WTC11 (cell line): ENCODE results near the gene TMEFF1. TPM values are rescaled to one million over a fixed set of nuclear protein-coding genes. Genes with fewer than 3 reads are reported as not detected.

ENCODE experiments used
- ATAC-seq: fragments of 200-7000 bp; cut with Tn5 transposase; 2 replicates; pipeline ENCODE4 v1.10.0; 2021; ENCODE audit warnings: mild to moderate bottlenecking, moderate library complexity
- CTCF ChIA-PET: fragments of 300-600 bp; sonication (Branson Sonifier 250); formaldehyde crosslinking; loops from one replicate; lab custom pipeline; 2021; ENCODE audit warnings: antibody characterized with exemption; lab: Charles Lee
- POLR2A ChIA-PET: fragments of 350-600 bp; sonication (Branson Sonifier 250); formaldehyde crosslinking; loops from one replicate; lab custom pipeline; 2021; ENCODE audit warnings: antibody characterized with exemption; lab: Charles Lee
- DNase-seq: peaks from one replicate; pipeline ENCODE4 v3.0.0; 2021; ENCODE audit warnings: low spot score
- H3K27ac Mint-ChIP-seq: 2 replicates; pipeline ENCODE4 v1.8.0; 2021; ENCODE audit warnings: mixed read lengths
- H3K27me3 Mint-ChIP-seq: 2 replicates; pipeline ENCODE4 v1.8.0; 2021; ENCODE audit warnings: low read depth, mild to moderate bottlenecking, moderate library complexity, mixed read lengths
- H3K36me3 Mint-ChIP-seq: 2 replicates; pipeline ENCODE4 v1.8.0; 2021; ENCODE audit warnings: mixed read lengths
- H3K4me1 Mint-ChIP-seq: 2 replicates; pipeline ENCODE4 v1.8.0; 2022; ENCODE audit warnings: mixed read lengths
- H3K4me3 Mint-ChIP-seq: 2 replicates; pipeline ENCODE4 v1.8.0; 2021; ENCODE audit warnings: mild to moderate bottlenecking, moderate library complexity, mixed read lengths
- H3K9me3 Mint-ChIP-seq: 2 replicates; pipeline ENCODE4 v1.8.0; 2021; ENCODE audit warnings: mixed read lengths
- CBFB ChIP-seq: sonication (generic); formaldehyde crosslinking; IDR thresholded peaks from 2 replicates; pipeline ENCODE4 v1.8.1; 2022; ENCODE audit warnings: mild to moderate bottlenecking, low read depth, missing genetic modification reagents
- ESRRA ChIP-seq: sonication (generic); formaldehyde crosslinking; IDR thresholded peaks from 2 replicates; pipeline ENCODE4 v1.8.1; 2022; ENCODE audit warnings: mild to moderate bottlenecking, missing genetic modification reagents, borderline replicate concordance
- FOXJ3 ChIP-seq: sonication (generic); formaldehyde crosslinking; IDR thresholded peaks from 2 replicates; pipeline ENCODE4 v1.9.0; 2021; ENCODE audit warnings: missing genetic modification reagents, mild to moderate bottlenecking, borderline replicate concordance
- FOXK1 ChIP-seq: sonication (generic); formaldehyde crosslinking; IDR thresholded peaks from 2 replicates; pipeline ENCODE4 v1.8.0; 2022; ENCODE audit warnings: mild to moderate bottlenecking, moderate library complexity, missing genetic modification reagents
- GRHL2 ChIP-seq: fragments of 250-450 bp; sonication (Bioruptor Pico); IDR thresholded peaks from 2 replicates; pipeline ENCODE4 v1.8.0; 2022; ENCODE audit warnings: mild to moderate bottlenecking, moderate library complexity; ENCODE audit not compliant: insufficient replicate concordance, severe bottlenecking
- GTF2I ChIP-seq: fragments of 250-450 bp; sonication (Bioruptor Pico); conservative IDR thresholded peaks from 2 replicates; pipeline ENCODE4 v1.4.0; 2021; ENCODE audit warnings: mild to moderate bottlenecking
- JUN ChIP-seq: sonication (generic); formaldehyde crosslinking; IDR thresholded peaks from 2 replicates; pipeline ENCODE4 v1.8.0; 2023; ENCODE audit warnings: mild to moderate bottlenecking, missing genetic modification reagents
- MYBL2 ChIP-seq: sonication (generic); formaldehyde crosslinking; IDR thresholded peaks from 2 replicates; pipeline ENCODE4 v1.8.1; 2023; ENCODE audit warnings: mild to moderate bottlenecking, moderate library complexity, missing genetic modification reagents
- NFYB ChIP-seq: sonication (generic); formaldehyde crosslinking; conservative IDR thresholded peaks from 2 replicates; pipeline ENCODE4 v1.8.0; 2022; ENCODE audit warnings: low read depth, missing genetic modification reagents
- NR2C2 ChIP-seq: sonication (generic); formaldehyde crosslinking; IDR thresholded peaks from 2 replicates; pipeline ENCODE4 v1.8.0; 2022; ENCODE audit warnings: mild to moderate bottlenecking, missing genetic modification reagents
- TCF7 ChIP-seq: sonication (generic); formaldehyde crosslinking; IDR thresholded peaks from 2 replicates; pipeline ENCODE4 v1.8.0; 2022; ENCODE audit warnings: mild to moderate bottlenecking, low read depth, missing genetic modification reagents, moderate library complexity
- TEAD1 ChIP-seq: sonication (generic); formaldehyde crosslinking; IDR thresholded peaks from 2 replicates; pipeline ENCODE4 v1.8.0; 2022; ENCODE audit warnings: mild to moderate bottlenecking, missing genetic modification reagents
- TP53 ChIP-seq: sonication (generic); formaldehyde crosslinking; IDR thresholded peaks from 2 replicates; pipeline ENCODE4 v1.8.1; 2023; ENCODE audit warnings: mild to moderate bottlenecking, missing genetic modification reagents
- ZNF138 ChIP-seq: sonication (generic); formaldehyde crosslinking; conservative IDR thresholded peaks from 2 replicates; pipeline ENCODE4 v1.8.1; 2022; ENCODE audit warnings: mild to moderate bottlenecking, moderate library complexity, missing genetic modification reagents
- total RNA-seq: library from RNA; stranded (reverse); gene quantifications from 3 replicates; pipeline ENCODE4 v1.2.3, GENCODE V29; 2021
- TF ChIP-seq, protein P1 (sequence below): sonication (generic); formaldehyde crosslinking; IDR thresholded peaks from 2 replicates; pipeline ENCODE4 v1.8.0; 2023; ENCODE audit warnings: mild to moderate bottlenecking, missing genetic modification reagents
- TF ChIP-seq, protein P2 (sequence below): sonication (generic); formaldehyde crosslinking; conservative IDR thresholded peaks from 2 replicates; pipeline ENCODE4 v1.8.1; 2022; ENCODE audit warnings: mild to moderate bottlenecking, missing genetic modification reagents
- TF ChIP-seq, protein P3 (sequence below): sonication (generic); formaldehyde crosslinking; IDR thresholded peaks from 2 replicates; pipeline ENCODE4 v1.8.0; 2022; ENCODE audit warnings: mild to moderate bottlenecking, missing genetic modification reagents
- TF ChIP-seq, protein P4 (sequence below): sonication (generic); formaldehyde crosslinking; IDR thresholded peaks from 2 replicates; pipeline ENCODE4 v1.8.1; 2022; ENCODE audit warnings: mild to moderate bottlenecking, moderate library complexity, missing genetic modification reagents
- TF ChIP-seq, protein P5 (sequence below): fragments of 250-450 bp; sonication (Bioruptor Pico); IDR thresholded peaks from 2 replicates; pipeline ENCODE4 v1.9.0; 2021; ENCODE audit warnings: mild to moderate bottlenecking
- TF ChIP-seq, protein P6 (sequence below): sonication (generic); formaldehyde crosslinking; IDR thresholded peaks from 2 replicates; pipeline ENCODE4 v1.8.1; 2023; ENCODE audit warnings: mild to moderate bottlenecking, moderate library complexity, missing genetic modification reagents
- TF ChIP-seq, protein P7 (sequence below): fragments of 250-450 bp; sonication (Bioruptor Pico); IDR thresholded peaks from 2 replicates; pipeline ENCODE4 v2.1.2; 2022; ENCODE audit warnings: mild to moderate bottlenecking, moderate library complexity

The TMEFF1 gene
- total RNA-seq, 1 experiment from 2014 or later: 62.7 TPM

DNA sequence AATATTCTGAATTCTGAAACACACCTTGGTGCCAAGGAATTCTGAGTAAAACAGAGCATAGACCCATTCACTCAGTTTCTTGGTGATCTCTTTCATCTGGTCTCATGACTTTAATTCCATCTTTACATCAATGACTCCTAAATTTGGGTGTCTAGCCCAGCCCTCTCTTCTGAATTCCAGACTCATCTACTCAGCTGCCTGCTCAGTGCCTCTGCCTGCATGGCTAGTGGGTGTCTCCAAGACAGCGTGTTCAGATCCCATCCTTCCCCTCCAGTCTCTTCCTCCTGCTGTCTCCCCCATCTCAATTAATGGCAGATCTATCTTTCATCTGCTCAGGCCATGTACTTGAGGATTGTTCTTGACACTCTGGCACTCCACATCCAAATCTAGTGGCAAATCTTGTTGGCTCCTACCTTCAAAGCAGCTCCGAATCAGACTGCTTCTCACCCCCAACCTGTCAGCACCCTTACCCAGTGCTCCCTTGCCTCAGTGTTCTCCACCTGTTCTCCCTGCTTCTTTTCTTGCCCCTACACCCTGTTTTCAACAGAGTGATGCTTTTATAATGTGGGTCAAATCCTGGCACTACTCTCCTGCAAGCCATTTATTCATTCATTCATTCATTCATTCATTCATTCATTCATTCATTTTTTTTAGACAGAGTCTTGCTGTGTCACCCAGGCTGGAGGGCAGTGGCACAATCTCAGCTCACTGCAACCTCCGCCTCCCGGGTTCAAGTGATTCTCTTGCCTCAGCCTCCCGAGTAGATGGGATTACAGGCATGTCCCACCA, 110.3 kb downstream of the TMEFF1 start:
- TF ChIP-seq TCF7 (CRISPR knock-in tag) (no peak), NR2C2 (no peak), ZNF138 (CRISPR knock-in tag) (no peak), NFYB (CRISPR knock-in tag) (no peak), MYBL2 (CRISPR knock-in tag) (no peak), ESRRA (CRISPR knock-in tag) (no peak), TEAD1 (no peak), TP53 (no peak), GRHL2 (CRISPR knock-in tag) (no peak), GTF2I (no peak)
- TF ChIP-seq, protein P1, sequence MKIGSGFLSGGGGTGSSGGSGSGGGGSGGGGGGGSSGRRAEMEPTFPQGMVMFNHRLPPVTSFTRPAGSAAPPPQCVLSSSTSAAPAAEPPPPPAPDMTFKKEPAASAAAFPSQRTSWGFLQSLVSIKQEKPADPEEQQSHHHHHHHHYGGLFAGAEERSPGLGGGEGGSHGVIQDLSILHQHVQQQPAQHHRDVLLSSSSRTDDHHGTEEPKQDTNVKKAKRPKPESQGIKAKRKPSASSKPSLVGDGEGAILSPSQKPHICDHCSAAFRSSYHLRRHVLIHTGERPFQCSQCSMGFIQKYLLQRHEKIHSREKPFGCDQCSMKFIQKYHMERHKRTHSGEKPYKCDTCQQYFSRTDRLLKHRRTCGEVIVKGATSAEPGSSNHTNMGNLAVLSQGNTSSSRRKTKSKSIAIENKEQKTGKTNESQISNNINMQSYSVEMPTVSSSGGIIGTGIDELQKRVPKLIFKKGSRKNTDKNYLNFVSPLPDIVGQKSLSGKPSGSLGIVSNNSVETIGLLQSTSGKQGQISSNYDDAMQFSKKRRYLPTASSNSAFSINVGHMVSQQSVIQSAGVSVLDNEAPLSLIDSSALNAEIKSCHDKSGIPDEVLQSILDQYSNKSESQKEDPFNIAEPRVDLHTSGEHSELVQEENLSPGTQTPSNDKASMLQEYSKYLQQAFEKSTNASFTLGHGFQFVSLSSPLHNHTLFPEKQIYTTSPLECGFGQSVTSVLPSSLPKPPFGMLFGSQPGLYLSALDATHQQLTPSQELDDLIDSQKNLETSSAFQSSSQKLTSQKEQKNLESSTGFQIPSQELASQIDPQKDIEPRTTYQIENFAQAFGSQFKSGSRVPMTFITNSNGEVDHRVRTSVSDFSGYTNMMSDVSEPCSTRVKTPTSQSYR (CRISPR knock-in tag): no peak
- TF ChIP-seq, protein P2, sequence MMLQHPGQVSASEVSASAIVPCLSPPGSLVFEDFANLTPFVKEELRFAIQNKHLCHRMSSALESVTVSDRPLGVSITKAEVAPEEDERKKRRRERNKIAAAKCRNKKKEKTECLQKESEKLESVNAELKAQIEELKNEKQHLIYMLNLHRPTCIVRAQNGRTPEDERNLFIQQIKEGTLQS: no peak
- TF ChIP-seq, protein P3, sequence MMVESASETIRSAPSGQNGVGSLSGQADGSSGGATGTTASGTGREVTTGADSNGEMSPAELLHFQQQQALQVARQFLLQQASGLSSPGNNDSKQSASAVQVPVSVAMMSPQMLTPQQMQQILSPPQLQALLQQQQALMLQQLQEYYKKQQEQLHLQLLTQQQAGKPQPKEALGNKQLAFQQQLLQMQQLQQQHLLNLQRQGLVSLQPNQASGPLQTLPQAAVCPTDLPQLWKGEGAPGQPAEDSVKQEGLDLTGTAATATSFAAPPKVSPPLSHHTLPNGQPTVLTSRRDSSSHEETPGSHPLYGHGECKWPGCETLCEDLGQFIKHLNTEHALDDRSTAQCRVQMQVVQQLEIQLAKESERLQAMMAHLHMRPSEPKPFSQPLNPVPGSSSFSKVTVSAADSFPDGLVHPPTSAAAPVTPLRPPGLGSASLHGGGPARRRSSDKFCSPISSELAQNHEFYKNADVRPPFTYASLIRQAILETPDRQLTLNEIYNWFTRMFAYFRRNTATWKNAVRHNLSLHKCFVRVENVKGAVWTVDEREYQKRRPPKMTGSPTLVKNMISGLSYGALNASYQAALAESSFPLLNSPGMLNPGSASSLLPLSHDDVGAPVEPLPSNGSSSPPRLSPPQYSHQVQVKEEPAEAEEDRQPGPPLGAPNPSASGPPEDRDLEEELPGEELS (CRISPR knock-in tag): no peak
- TF ChIP-seq, protein P4, sequence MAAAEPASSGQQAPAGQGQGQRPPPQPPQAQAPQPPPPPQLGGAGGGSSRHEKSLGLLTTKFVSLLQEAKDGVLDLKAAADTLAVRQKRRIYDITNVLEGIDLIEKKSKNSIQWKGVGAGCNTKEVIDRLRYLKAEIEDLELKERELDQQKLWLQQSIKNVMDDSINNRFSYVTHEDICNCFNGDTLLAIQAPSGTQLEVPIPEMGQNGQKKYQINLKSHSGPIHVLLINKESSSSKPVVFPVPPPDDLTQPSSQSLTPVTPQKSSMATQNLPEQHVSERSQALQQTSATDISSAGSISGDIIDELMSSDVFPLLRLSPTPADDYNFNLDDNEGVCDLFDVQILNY (CRISPR knock-in tag): no peak
- TF ChIP-seq, protein P5, sequence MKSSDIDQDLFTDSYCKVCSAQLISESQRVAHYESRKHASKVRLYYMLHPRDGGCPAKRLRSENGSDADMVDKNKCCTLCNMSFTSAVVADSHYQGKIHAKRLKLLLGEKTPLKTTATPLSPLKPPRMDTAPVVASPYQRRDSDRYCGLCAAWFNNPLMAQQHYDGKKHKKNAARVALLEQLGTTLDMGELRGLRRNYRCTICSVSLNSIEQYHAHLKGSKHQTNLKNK (CRISPR knock-in tag): no peak
- TF ChIP-seq, protein P6, sequence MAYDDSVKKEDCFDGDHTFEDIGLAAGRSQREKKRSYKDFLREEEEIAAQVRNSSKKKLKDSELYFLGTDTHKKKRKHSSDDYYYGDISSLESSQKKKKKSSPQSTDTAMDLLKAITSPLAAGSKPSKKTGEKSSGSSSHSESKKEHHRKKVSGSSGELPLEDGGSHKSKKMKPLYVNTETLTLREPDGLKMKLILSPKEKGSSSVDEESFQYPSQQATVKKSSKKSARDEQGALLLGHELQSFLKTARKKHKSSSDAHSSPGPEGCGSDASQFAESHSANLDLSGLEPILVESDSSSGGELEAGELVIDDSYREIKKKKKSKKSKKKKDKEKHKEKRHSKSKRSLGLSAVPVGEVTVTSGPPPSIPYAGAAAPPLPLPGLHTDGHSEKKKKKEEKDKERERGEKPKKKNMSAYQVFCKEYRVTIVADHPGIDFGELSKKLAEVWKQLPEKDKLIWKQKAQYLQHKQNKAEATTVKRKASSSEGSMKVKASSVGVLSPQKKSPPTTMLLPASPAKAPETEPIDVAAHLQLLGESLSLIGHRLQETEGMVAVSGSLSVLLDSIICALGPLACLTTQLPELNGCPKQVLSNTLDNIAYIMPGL (CRISPR knock-in tag): no peak
- Mint-ChIP-seq H3K4me1 (no peaks in the 10 kb centered on the region), H3K27ac (no peak overlapping the region), H3K27me3 (no peaks in the 10 kb centered on the region), H3K36me3 (peaks cover 10% of the 10 kb centered on the region; the same call in 1 of the 2 replicates), H3K4me3 (no peak overlapping the region), H3K9me3 (no peaks in the 10 kb centered on the region)
- no peak for DNase-seq
- no peak for ATAC-seq
- CTCF ChIA-PET: interaction anchor here (2.5 kb wide), 1 partner anchor 12 kb away, joined by 6 read pairs; no protein-coding TSS in a partner anchor
- POLR2A ChIA-PET: no interaction called here

DNA sequence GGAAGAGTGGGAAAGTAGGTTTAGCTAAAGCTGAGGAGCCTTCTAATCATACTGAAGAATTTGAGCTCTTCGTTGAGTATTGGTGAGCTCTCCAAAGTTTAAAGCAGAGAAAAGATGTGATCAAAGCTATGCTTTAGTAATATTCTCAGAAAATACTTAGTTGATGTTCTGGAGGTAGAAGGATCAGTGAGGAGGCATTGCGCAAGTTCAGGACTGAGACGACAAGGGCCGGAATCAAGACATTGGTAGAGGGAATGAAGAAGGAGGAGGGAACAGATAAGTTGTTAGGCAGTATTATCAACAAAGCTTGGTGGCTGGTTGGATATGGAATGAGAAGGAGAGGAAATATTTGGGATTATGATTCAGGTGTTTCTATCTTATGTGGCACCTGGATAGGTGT, 112.0 kb downstream of the TMEFF1 start:
- DNase-seq: no peak
- POLR2A ChIA-PET: no interaction called here
- H3K9me3 Mint-ChIP-seq: no peaks in the 10 kb centered on the region

More for the DNA sequence above, 112.0 kb downstream of the TMEFF1 start:
- Mint-ChIP-seq H3K27ac (no peak overlapping the region), H3K4me3 (no peak overlapping the region), H3K27me3 (no peaks in the 10 kb centered on the region), H3K4me1 (no peaks in the 10 kb centered on the region), H3K36me3 (0 out of 2 replicates have a peak, but pooled peaks cover 7% of the 10 kb centered on the region)
- no peak for ATAC-seq
- CTCF ChIA-PET: no interaction called here
- no peak for TF ChIP-seq CBFB (CRISPR knock-in tag)
- TF ChIP-seq FOXJ3: no peak
- TF ChIP-seq JUN (CRISPR knock-in tag): no peak
- TF ChIP-seq, protein P4 (CRISPR knock-in tag): no peak
- TF ChIP-seq, protein P7, sequence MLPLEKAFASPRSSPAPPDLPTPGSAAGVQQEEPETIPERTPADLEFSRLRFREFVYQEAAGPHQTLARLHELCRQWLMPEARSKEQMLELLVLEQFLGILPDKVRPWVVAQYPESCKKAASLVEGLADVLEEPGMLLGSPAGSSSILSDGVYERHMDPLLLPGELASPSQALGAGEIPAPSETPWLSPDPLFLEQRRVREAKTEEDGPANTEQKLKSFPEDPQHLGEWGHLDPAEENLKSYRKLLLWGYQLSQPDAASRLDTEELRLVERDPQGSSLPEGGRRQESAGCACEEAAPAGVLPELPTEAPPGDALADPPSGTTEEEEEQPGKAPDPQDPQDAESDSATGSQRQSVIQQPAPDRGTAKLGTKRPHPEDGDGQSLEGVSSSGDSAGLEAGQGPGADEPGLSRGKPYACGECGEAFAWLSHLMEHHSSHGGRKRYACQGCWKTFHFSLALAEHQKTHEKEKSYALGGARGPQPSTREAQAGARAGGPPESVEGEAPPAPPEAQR (CRISPR knock-in tag): no peak
- no peak for TF ChIP-seq FOXK1
